OCI-LY3 (cell line): ENCODE measurements around the gene NOCT.

Experiments used
- EZH2phosphoT487 ChIP-seq: fragments of 200-600 bp; shearing (Covaris generic); IDR thresholded peaks from 2 replicates; pipeline ENCODE4 v1.6.1; 2018; ENCODE audit warnings: antibody characterized with exemption, mixed run types, low read depth
- TF ChIP-seq, protein P1 (sequence below): fragments of 200-600, 300-600 bp; sonication (generic); IDR thresholded peaks from 2 replicates; pipeline ENCODE4 v1.5.1; 2014; ENCODE audit warnings: antibody characterized with exemption, low read length, low read depth

- TF ChIP-seq, protein P1, sequence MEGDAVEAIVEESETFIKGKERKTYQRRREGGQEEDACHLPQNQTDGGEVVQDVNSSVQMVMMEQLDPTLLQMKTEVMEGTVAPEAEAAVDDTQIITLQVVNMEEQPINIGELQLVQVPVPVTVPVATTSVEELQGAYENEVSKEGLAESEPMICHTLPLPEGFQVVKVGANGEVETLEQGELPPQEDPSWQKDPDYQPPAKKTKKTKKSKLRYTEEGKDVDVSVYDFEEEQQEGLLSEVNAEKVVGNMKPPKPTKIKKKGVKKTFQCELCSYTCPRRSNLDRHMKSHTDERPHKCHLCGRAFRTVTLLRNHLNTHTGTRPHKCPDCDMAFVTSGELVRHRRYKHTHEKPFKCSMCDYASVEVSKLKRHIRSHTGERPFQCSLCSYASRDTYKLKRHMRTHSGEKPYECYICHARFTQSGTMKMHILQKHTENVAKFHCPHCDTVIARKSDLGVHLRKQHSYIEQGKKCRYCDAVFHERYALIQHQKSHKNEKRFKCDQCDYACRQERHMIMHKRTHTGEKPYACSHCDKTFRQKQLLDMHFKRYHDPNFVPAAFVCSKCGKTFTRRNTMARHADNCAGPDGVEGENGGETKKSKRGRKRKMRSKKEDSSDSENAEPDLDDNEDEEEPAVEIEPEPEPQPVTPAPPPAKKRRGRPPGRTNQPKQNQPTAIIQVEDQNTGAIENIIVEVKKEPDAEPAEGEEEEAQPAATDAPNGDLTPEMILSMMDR: no peak
- no peak for TF ChIP-seq EZH2phosphoT487
Measured at GRCh38 chr4:139060591-139060990, 45.0 kb downstream of the NOCT start.
